Measurements from ENCODE around the gene MUC13.

MUC13 gene

GRCh38 chr3:124878561-124879336 is 55.8 kb downstream of the MUC13 start:
- Mint-ChIP-seq H3K27me3 (peaks cover 31% of the 10 kb centered on the region), H3K4me3 (peak overlapping the region; percentile 11 to 14), H3K27ac (peak overlapping the region in 1 of 2 donors; percentile 5), H3K9me3 (no peaks in the 10 kb centered on the region), H3K4me1 (peaks cover 12% of the 10 kb centered on the region)
- DNase-seq (peak; percentile 5 to 28), ATAC-seq (peak; percentile 87)

GRCh38 chr3:124877674-124878073 is 56.9 kb downstream of the MUC13 start:
- Mint-ChIP-seq H3K27ac (no peak overlapping the region), H3K4me1 (peaks cover 12% of the 10 kb centered on the region), H3K4me3 (no peak overlapping the region), H3K9me3 (no peaks in the 10 kb centered on the region), H3K27me3 (peaks cover 21% of the 10 kb centered on the region)
- ATAC-seq, result no peak
- no peak for DNase-seq

GRCh38 chr3:124876401-124876878 is 58.1 kb downstream of the MUC13 start:
- Mint-ChIP-seq H3K4me3 (no peak overlapping the region), H3K4me1 (peaks cover 12% of the 10 kb centered on the region), H3K27ac (no peak overlapping the region), H3K27me3 (peaks cover 17% of the 10 kb centered on the region), H3K9me3 (no peaks in the 10 kb centered on the region)
- ATAC-seq (no peak), DNase-seq (no peak)

- no peak overlapping the region for H3K4me3 Mint-ChIP-seq
- no peak for ATAC-seq
- no peak for DNase-seq
- H3K4me1 Mint-ChIP-seq, result no peaks in the 10 kb centered on the region
- peaks cover 10% of the 10 kb centered on the region for H3K27me3 Mint-ChIP-seq
- no peaks in the 10 kb centered on the region for H3K9me3 Mint-ChIP-seq
- H3K27ac Mint-ChIP-seq, result no peak overlapping the region
Observed at GRCh38 chr3:124873226-124873625, 61.3 kb downstream of the MUC13 start.

GRCh38 chr3:124867511-124867910 is 67.0 kb downstream of the MUC13 start:
- DNase-seq (no peak), ATAC-seq (no peak)
- no peaks in the 10 kb centered on the region for H3K4me1 Mint-ChIP-seq
- H3K4me3 Mint-ChIP-seq, result no peak overlapping the region
- H3K9me3 Mint-ChIP-seq, result no peaks in the 10 kb centered on the region
- H3K27ac Mint-ChIP-seq, result no peak overlapping the region
- peaks cover 25% of the 10 kb centered on the region for H3K27me3 Mint-ChIP-seq

- DNase-seq (no peak), ATAC-seq (no peak)
- Mint-ChIP-seq H3K4me3 (no peak overlapping the region), H3K4me1 (no peaks in the 10 kb centered on the region), H3K9me3 (no peaks in the 10 kb centered on the region), H3K27ac (no peak overlapping the region), H3K27me3 (peaks cover 9% of the 10 kb centered on the region)
Observed at GRCh38 chr3:124862006-124862405, 72.5 kb downstream of the MUC13 start.

GRCh38 chr3:124861041-124861440 is 73.5 kb downstream of the MUC13 start:
- peaks cover 8% of the 10 kb centered on the region for H3K27me3 Mint-ChIP-seq
- H3K4me3 Mint-ChIP-seq, result no peak overlapping the region
- no peaks in the 10 kb centered on the region for H3K4me1 Mint-ChIP-seq
- ATAC-seq (no peak), DNase-seq (no peak)
- no peak overlapping the region for H3K27ac Mint-ChIP-seq
- no peaks in the 10 kb centered on the region for H3K9me3 Mint-ChIP-seq

- Mint-ChIP-seq H3K27me3 (peaks cover 8% of the 10 kb centered on the region), H3K27ac (peak overlapping the region in 1 of 2 donors; percentile 11), H3K9me3 (no peaks in the 10 kb centered on the region), H3K4me3 (no peak overlapping the region), H3K4me1 (no peaks in the 10 kb centered on the region)
- DNase-seq (no peak), ATAC-seq (no peak)
Observed at GRCh38 chr3:124860599-124860998, 74.0 kb downstream of the MUC13 start.

GRCh38 chr3:124859025-124859424 is 75.5 kb downstream of the MUC13 start:
- DNase-seq, result no peak
- Mint-ChIP-seq H3K27me3 (peaks cover 8% of the 10 kb centered on the region), H3K9me3 (no peaks in the 10 kb centered on the region), H3K4me1 (no peaks in the 10 kb centered on the region), H3K4me3 (no peak overlapping the region), H3K27ac (no peak overlapping the region)
- ATAC-seq, result no peak

- no peak overlapping the region for H3K4me3 Mint-ChIP-seq
- H3K27ac Mint-ChIP-seq, result no peak overlapping the region
- H3K27me3 Mint-ChIP-seq, result peaks cover 8% of the 10 kb centered on the region
- DNase-seq (no peak), ATAC-seq (no peak)
- H3K9me3 Mint-ChIP-seq, result no peaks in the 10 kb centered on the region
- H3K4me1 Mint-ChIP-seq, result no peaks in the 10 kb centered on the region
Observed at GRCh38 chr3:124858275-124858674, 76.3 kb downstream of the MUC13 start.

GRCh38 chr3:124856677-124857076 is 77.9 kb downstream of the MUC13 start:
- Mint-ChIP-seq H3K9me3 (no peaks in the 10 kb centered on the region), H3K27me3 (peaks cover 8% of the 10 kb centered on the region), H3K4me1 (no peaks in the 10 kb centered on the region), H3K27ac (no peak overlapping the region), H3K4me3 (no peak overlapping the region)
- no peak for DNase-seq
- ATAC-seq, result no peak

Measured in stimulated activated naive CD8-positive, alpha-beta T cell treated with anti-CD3 and anti-CD28 coated beads, Interleukin-15, amount 100 ng/mL, for 72 hours (primary cell).